Lung (tissue), 12 donors: ENCODE measurements around the gene ACSS2. TPM values are rescaled to one million over a fixed set of nuclear protein-coding genes. Genes with fewer than 3 reads are reported as not detected.

Experiments used
- ATAC-seq: fragments of 200-7000 bp; cut with Tn5 transposase; one replicate; pipeline ENCODE4 v1.9.1; 2020; ENCODE audit warnings: moderate number of reproducible peaks; ENCODE audit not compliant: insufficient read depth, low FRiP score
- DNase-seq, 3 donors: peaks; one replicate each; pipeline ENCODE4 v3.0.0-alpha.2; 2013 to 2017
- H3K27ac ChIP-seq, 2 donors: one replicate each; pipeline ENCODE4 v1.5.1; 2013; ENCODE audit warnings: mild to moderate bottlenecking in 2 of 2, moderate library complexity in 2 of 2, control low read depth in 1 of 2, inconsistent platforms in 1 of 2, low read depth in 1 of 2, low read length in 1 of 2
- H3K27me3 ChIP-seq, 3 donors: one replicate each; pipeline ENCODE4 v1.5.1; 2013; ENCODE audit warnings: low read length in 2 of 3; ENCODE audit not compliant: control insufficient read depth in 3 of 3, insufficient read depth in 3 of 3
- H3K36me3 ChIP-seq, 4 donors: one replicate each; pipeline ENCODE4 v1.5.1; 2013; ENCODE audit warnings: low read length in 4 of 4, mild to moderate bottlenecking in 1 of 4, moderate library complexity in 1 of 4; ENCODE audit not compliant: control insufficient read depth in 4 of 4, insufficient read depth in 4 of 4
- H3K4me1 ChIP-seq, 5 donors: one replicate each; pipeline ENCODE4 v1.5.1; 2013; ENCODE audit warnings: low read length in 5 of 5, mild to moderate bottlenecking in 2 of 5, moderate library complexity in 1 of 5; ENCODE audit not compliant: control insufficient read depth in 5 of 5, insufficient read depth in 5 of 5
- H3K4me3 ChIP-seq: one replicate; pipeline ENCODE4 v1.5.1; 2013; ENCODE audit warnings: mild to moderate bottlenecking, control low read depth, moderate library complexity
- H3K9ac ChIP-seq, 2 donors: one replicate each; pipeline ENCODE4 v1.5.1; 2013; ENCODE audit warnings: low read length in 2 of 2, control low read depth in 1 of 2; ENCODE audit not compliant: insufficient read depth in 1 of 2
- H3K9me3 ChIP-seq, 4 donors: one replicate each; pipeline ENCODE4 v1.5.1; 2013; ENCODE audit warnings: low read length in 3 of 4, mild to moderate bottlenecking in 1 of 4, moderate library complexity in 1 of 4; ENCODE audit not compliant: control insufficient read depth in 4 of 4, insufficient read depth in 3 of 4
- CTCF ChIP-seq: IDR thresholded peaks from 2 replicates; pipeline ENCODE4 v1.5.1; 2012; ENCODE audit warnings: mild to moderate bottlenecking; ENCODE audit errors: control extremely low read depth, extremely low read depth
- WGBS, 2 donors: extraction: QIAGEN DNeasy Blood & Tissue Kit; methylation state at CpG; one replicate each; pipeline ENCODE4 v1.1.7; 2013; 5-methylcytosine and 5-hydroxymethylcytosine counted together
- polyA plus RNA-seq, 2 donors: library from polyadenylated mRNA; stranded (reverse); fragments of 200-250 nt; gene quantifications; one replicate each; pipeline ENCODE4 v1.2.1, GENCODE V29; 2013
- total RNA-seq, 2 donors: library from RNA; depleted of rRNA in 1 of 2; stranded (reverse); fragments of >200 nt in 1 of 2; gene quantifications; one replicate each; pipeline ENCODE4 v1.2.1, GENCODE V29; 2014 to 2021
- donor health status: control.
- donor health status: control.
- donor health status: Bipolar disorder and iron deficiency.
- donor health status: healthy.
- donor health status: DM: yes; HTN: yes; CAD: no.

The ACSS2 gene
- total and polyA plus RNA-seq, 4 donors, result 69.7 to 300 (median 161) TPM

GRCh38 chr20:34925981-34926380 is 49.6 kb downstream of the ACSS2 start:
- TF ChIP-seq CTCF, result no peak
- Histone ChIP-seq H3K9ac (no peak overlapping the region), H3K9me3 (no peaks in the 10 kb centered on the region), H3K27ac (no peak overlapping the region), H3K27me3 (no peaks in the 10 kb centered on the region), H3K4me1 (peaks cover 0 to 4% (median 0%) of the 10 kb centered on the region in 5 donors), H3K4me3 (no peak overlapping the region), H3K36me3 (peaks cover 18 to 60% (median 36%) of the 10 kb centered on the region in 4 donors)
- ATAC-seq (no peak), DNase-seq (no peak)
- 75 to 82% methylated on average over 1 of the region's 1 CpG for WGBS, 2 donors

- Histone ChIP-seq H3K27ac (no peak overlapping the region), H3K36me3 (peaks cover 18 to 56% (median 33%) of the 10 kb centered on the region in 4 donors), H3K27me3 (no peaks in the 10 kb centered on the region), H3K4me3 (no peak overlapping the region), H3K9ac (no peak overlapping the region), H3K4me1 (no peaks in the 10 kb centered on the region), H3K9me3 (no peaks in the 10 kb centered on the region)
- DNase-seq (no peak), ATAC-seq (no peak)
- no peak for TF ChIP-seq CTCF
- WGBS, 2 donors, result 93 to 96% methylated on average over 1 of the region's 1 CpG
Measured at GRCh38 chr20:34926581-34926980, 50.2 kb downstream of the ACSS2 start.

GRCh38 chr20:34927736-34928135 is 51.3 kb downstream of the ACSS2 start:
- 97 to 100% methylated on average over 1 of the region's 1 CpG for WGBS, 2 donors

More at GRCh38 chr20:34927736-34928135, 51.3 kb downstream of the ACSS2 start:
- Histone ChIP-seq H3K4me3 (no peak overlapping the region), H3K9me3 (peaks cover 0 to 2% (median 0%) of the 10 kb centered on the region in 4 donors), H3K36me3 (peaks cover 18 to 59% (median 38%) of the 10 kb centered on the region in 4 donors), H3K9ac (no peak overlapping the region), H3K27ac (no peak overlapping the region), H3K27me3 (no peaks in the 10 kb centered on the region), H3K4me1 (no peaks in the 10 kb centered on the region)
- no peak for DNase-seq
- TF ChIP-seq CTCF, result no peak
- no peak for ATAC-seq
